Upper lobe of left lung (tissue), 6 donors: ENCODE results near the gene SFTA2. TPM values are rescaled to one million over a fixed set of nuclear protein-coding genes. Genes with fewer than 3 reads are reported as not detected.
A peak's percentile ranks its signal among the peaks of the same experiment; 100 is the strongest.
"Not testable (repeated sequence)": the region's sequence is repeated elsewhere in the genome, so short reads cannot be mapped to it uniquely, and the experiment has no call there.

Experiments
- ATAC-seq, 2 donors: fragments of 200-7000 bp; cut with Tn5 transposase; one replicate each; pipeline ENCODE4 v1.9.1; 2022; ENCODE audit warnings: mild to moderate bottlenecking in 2 of 2, moderate library complexity in 2 of 2; ENCODE audit not compliant: low FRiP score in 2 of 2
- DNase-seq, 2 donors: peaks; one replicate each; pipeline ENCODE4 v3.0.0-alpha.2; 2019 to 2020
- H3K27ac ChIP-seq, 4 donors: fragments of 200-600 bp; sonication (generic); one replicate each; pipeline ENCODE4 v1.5.1; 2016 to 2019
- H3K27me3 ChIP-seq, 4 donors: fragments of 200-600 bp; sonication (generic); one replicate each; pipeline ENCODE4 v1.5.1; 2017 to 2019
- H3K36me3 ChIP-seq, 4 donors: fragments of 200-600 bp; sonication (generic); one replicate each; pipeline ENCODE4 v1.5.1; 2016 to 2019
- H3K4me1 ChIP-seq, 4 donors: fragments of 200-600 bp; sonication (generic); one replicate each; pipeline ENCODE4 v1.5.1; 2018 to 2019
- H3K4me3 ChIP-seq, 4 donors: fragments of 200-600 bp; sonication (generic); one replicate each; pipeline ENCODE4 v1.5.1; 2017 to 2019; ENCODE audit warnings: mild to moderate bottlenecking in 2 of 4, moderate library complexity in 1 of 4
- H3K9me3 ChIP-seq, 4 donors: fragments of 200-600 bp; sonication (generic); one replicate each; pipeline ENCODE4 v1.5.1; 2018 to 2019
- EP300 ChIP-seq, 4 donors: sonication (generic); formaldehyde crosslinking; IDR thresholded peaks; one replicate each; pipeline ENCODE4 v1.5.1; 2017; ENCODE audit warnings: antibody characterized with exemption in 4 of 4, control low read depth in 2 of 4
- POLR2A ChIP-seq, 4 donors: fragments of 450-650 bp; IDR thresholded peaks; one replicate each; pipeline ENCODE4 v1.5.1; 2016 to 2017; ENCODE audit warnings: antibody characterized with exemption in 4 of 4, mild to moderate bottlenecking in 2 of 4
- POLR2AphosphoS5 ChIP-seq, 2 donors: sonication (generic); formaldehyde crosslinking; IDR thresholded peaks; one replicate each; pipeline ENCODE4 v1.5.1; 2017; ENCODE audit warnings: antibody characterized with exemption in 2 of 2
- WGBS, 2 donors: methylation state at CpG; one replicate each; pipeline ENCODE4 v1.1.5; 2017 to 2018; 5-methylcytosine and 5-hydroxymethylcytosine counted together
- total RNA-seq, 6 donors: library from RNA; depleted of rRNA in 4 of 6; stranded (reverse); fragments of >200 nt in 4 of 6; gene quantifications; one replicate each; pipeline versions ENCODE4 v1.1.0 to v1.2.1, GENCODE V29; 2016 to 2021
- TF ChIP-seq, protein P1 (sequence below), 6 experiments: fragments of 450-650 bp in 4 of 6; fragments of 200-600 bp in 2 of 6; sonication (generic) in 2 of 6; IDR thresholded peaks; one replicate each; pipeline ENCODE4 v1.5.1; 2016 to 2019; ENCODE audit warnings: antibody characterized with exemption in 6 of 6
- donor health status: DM: no; HTN: no; CAD: no; lungs with moderate emphysema.
- donor health status: DM: no; HTN: yes; CAD: no; lungs with severe emphysema.

The SFTA2 gene
- total RNA-seq, 6 donors from 2014 or later = 80.7 to 511 (median 229) TPM

DNA sequence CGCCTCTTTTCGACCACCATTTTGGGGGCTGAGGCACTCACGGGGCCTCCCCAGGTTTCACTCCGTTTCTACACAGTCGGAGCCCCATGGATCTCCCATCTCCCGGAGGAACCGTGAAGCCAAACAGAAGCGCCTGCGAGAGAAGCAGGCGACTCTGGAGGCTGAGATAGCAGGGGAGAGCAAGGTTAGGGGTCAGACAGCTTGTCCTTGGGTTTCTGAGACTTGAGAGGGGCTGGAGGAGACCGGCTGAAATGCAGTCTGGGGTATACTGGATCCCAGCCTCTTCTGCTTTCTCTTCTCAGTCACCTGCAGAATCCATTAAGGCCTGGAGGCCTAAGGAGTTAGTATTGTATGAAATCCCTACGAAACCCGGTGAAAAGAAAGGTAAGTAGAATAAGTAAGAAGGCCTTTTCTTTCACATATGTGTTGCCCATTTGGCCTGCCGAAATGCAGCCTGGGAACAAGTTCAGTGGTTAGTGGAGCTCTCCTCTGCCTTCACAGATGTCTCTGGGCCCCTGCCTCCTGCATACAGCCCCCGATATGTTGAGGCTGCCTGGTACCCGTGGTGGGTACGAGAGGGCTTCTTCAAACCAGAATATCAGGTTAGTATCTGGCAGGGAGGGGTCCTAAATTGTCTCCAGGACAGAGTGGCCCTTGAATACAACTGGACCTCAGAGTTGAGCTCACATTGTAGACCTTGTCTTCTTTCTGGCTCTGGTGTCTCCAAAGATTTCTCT, 16.9 kb downstream of the SFTA2 start:
- DNase-seq (no peak), ATAC-seq (no peak)
- WGBS, 2 donors = 46 to 47% methylated on average over 16 to 17 of the region's 17 CpGs
- peak overlapping the region in 3 of 4 donors; percentile 51 to 79 (median 68) for H3K4me3 ChIP-seq
- peak overlapping the region; percentile 86 to 94 (median 90) for H3K27ac ChIP-seq
- H3K9me3 ChIP-seq = no peaks in the 10 kb centered on the region
- TF ChIP-seq, protein P1, sequence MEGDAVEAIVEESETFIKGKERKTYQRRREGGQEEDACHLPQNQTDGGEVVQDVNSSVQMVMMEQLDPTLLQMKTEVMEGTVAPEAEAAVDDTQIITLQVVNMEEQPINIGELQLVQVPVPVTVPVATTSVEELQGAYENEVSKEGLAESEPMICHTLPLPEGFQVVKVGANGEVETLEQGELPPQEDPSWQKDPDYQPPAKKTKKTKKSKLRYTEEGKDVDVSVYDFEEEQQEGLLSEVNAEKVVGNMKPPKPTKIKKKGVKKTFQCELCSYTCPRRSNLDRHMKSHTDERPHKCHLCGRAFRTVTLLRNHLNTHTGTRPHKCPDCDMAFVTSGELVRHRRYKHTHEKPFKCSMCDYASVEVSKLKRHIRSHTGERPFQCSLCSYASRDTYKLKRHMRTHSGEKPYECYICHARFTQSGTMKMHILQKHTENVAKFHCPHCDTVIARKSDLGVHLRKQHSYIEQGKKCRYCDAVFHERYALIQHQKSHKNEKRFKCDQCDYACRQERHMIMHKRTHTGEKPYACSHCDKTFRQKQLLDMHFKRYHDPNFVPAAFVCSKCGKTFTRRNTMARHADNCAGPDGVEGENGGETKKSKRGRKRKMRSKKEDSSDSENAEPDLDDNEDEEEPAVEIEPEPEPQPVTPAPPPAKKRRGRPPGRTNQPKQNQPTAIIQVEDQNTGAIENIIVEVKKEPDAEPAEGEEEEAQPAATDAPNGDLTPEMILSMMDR (IDR thresholded peaks at IDR 0.05) = no peak
- TF ChIP-seq POLR2AphosphoS5 (IDR thresholded peaks at IDR 0.05) = no peak
- TF ChIP-seq EP300 (IDR thresholded peaks at IDR 0.05) = no peak
- TF ChIP-seq POLR2A (IDR thresholded peaks at IDR 0.05) = no peak
- no peaks in the 10 kb centered on the region for H3K27me3 ChIP-seq
- H3K36me3 ChIP-seq = peaks cover 13 to 57% (median 29%) of the 10 kb centered on the region in 4 donors
- H3K4me1 ChIP-seq = peaks cover 22 to 44% (median 28%) of the 10 kb centered on the region in 4 donors

DNA sequence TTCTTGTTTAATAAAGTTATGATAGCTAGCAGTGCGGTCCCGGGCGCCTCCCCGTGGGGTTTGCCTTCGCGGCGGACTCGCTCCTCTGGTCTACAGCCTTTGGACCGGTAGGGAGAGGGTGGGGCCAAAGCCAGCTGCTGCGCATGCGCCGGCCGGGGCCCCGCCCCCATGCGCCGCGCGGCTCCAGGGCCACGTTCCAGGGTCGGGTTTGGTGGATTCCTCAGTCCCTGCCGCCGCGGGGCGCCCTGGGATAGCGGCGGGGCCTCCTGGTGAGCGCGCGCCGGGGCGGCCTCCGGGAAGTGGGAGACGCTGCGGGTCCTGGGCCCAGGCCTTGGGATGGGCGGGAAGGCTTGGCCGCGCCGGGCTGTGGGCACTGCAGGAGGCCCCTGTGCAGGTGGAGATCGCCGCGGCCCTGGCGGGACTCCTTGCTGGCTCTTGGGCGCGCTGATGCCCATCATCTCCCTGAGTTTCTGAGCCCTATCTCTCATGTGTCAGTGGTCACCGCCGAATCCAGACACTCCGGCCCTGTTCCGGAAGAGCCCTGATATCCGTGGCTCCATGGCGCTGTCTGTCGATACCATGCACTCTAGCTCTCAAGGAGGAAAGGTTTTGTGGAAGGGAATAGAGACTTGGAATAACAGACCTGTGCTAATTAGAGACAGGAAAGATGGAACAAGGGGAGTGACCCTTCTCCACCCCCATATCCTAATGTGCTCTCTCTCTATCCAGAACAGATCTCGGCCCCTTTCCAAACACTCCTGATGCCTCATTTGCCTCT, 17.7 kb downstream of the SFTA2 start, which contains the start of gene VARS2:
Gene VARS2 (plus strand): TSS at position 163 of the 778 bp plus-strand sequence. CDS start 599 bp downstream, at position 762.
- Histone ChIP-seq H3K9me3 (no peaks in the 10 kb centered on the region), H3K27ac (peak within 1 kb of the TSS; percentile 86 to 94 (median 90)), H3K4me3 (peak within 1 kb of the TSS; percentile 51 to 79 (median 60)), H3K4me1 (peaks cover 22 to 44% (median 29%) of the 10 kb centered on the region in 4 donors), H3K27me3 (no peaks in the 10 kb centered on the region), H3K36me3 (peaks cover 11 to 54% (median 26%) of the 10 kb centered on the region in 4 donors)
- WGBS, 2 donors = 2 to 10% methylated on average over 9 to 26 of the region's 52 CpGs
- TF ChIP-seq, protein P1 (IDR thresholded peaks at IDR 0.05) = peak; percentile 22 to 83 (median 66)
- TF ChIP-seq POLR2A (IDR thresholded peaks at IDR 0.05) (peak in 3 of 4 donors; percentile 75 to 95 (median 78)), EP300 (IDR thresholded peaks at IDR 0.05) (peak in 1 of 4 donors; percentile 62), POLR2AphosphoS5 (IDR thresholded peaks at IDR 0.05) (peak; percentile 71 to 83)
- peak; percentile 94 to 99 for DNase-seq
- ATAC-seq = peak; percentile 95 to 97

DNA sequence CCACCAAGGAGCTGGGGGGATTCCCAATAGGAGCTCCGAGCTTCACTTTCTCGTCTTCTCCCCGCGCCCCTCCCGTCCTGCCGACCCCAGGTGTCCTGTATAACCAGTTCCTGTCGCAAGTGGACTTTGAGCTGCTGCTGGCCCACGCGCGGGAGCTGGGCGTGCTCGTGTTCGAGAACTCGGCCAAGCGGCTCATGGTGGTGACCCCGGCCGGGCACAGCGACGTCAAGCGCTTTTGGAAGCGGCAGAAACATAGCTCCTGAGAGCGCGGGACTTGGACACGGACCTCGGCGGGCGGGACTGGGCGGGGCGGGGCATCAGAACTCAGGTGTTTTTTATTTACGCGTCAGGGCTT, 18.3 kb downstream of the SFTA2 start:
- TF ChIP-seq POLR2AphosphoS5 (IDR thresholded peaks at IDR 0.05) (no peak), EP300 (IDR thresholded peaks at IDR 0.05) (no peak), POLR2A (IDR thresholded peaks at IDR 0.05) (no peak)
- TF ChIP-seq, protein P1 (IDR thresholded peaks at IDR 0.05) = no peak
- Histone ChIP-seq H3K27ac (peak overlapping the region; percentile 86 to 94 (median 90)), H3K9me3 (no peaks in the 10 kb centered on the region), H3K27me3 (no peaks in the 10 kb centered on the region), H3K36me3 (peaks cover 11 to 48% (median 23%) of the 10 kb centered on the region in 4 donors), H3K4me3 (peak overlapping the region in 3 of 4 donors; percentile 51 to 79 (median 68)), H3K4me1 (peaks cover 26 to 49% (median 35%) of the 10 kb centered on the region in 4 donors)
- WGBS, 2 donors = 15 to 65% methylated on average over 6 to 31 of the region's 31 CpGs
- DNase-seq = no peak
- peak in 1 of 2 donors; percentile 62 for ATAC-seq

DNA sequence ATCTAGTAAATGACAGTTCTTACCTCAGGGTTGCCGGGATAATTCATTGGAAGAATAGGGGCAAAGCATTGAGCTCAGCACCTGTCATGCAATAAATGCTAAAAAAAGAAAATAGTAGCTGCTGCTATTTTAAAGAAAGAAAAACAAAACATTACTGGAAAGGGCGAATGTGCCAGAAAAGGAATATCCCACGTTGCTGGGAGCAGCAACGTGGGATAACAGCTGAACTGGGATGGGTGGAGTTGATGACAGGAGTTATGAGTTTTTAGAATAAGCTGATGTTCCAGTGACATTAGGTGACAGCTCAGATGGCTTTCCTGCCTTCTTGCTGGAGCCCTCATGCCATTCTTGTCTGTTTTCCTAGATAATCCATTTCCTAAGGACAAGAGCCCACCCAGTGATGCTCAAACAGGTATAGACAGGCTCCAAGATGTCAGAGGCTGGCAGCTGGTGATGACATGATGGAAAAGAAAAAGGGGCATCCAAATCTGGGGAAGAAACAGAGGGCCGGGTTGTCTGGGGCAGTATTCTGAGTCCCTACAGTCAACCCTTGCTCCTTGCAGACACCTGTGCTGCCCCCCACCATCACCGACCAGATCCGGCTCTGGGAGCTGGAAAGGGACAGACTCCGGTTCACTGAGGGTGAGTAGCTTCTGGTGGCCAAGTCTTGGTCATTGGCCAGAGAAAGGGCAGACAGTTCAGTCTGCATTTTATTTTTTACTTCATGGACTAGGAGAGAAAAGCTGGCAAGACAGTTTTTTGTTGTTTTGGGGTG, 19.0 kb downstream of the SFTA2 start:
- Histone ChIP-seq H3K9me3 (no peaks in the 10 kb centered on the region), H3K27me3 (no peaks in the 10 kb centered on the region), H3K27ac (peak overlapping the region; percentile 86 to 94 (median 90)), H3K4me3 (peak overlapping the region in 2 of 4 donors; percentile 68 to 79), H3K4me1 (peaks cover 30 to 53% (median 37%) of the 10 kb centered on the region in 4 donors), H3K36me3 (peaks cover 11 to 41% (median 23%) of the 10 kb centered on the region in 4 donors)
- TF ChIP-seq EP300 (IDR thresholded peaks at IDR 0.05) (no peak), POLR2A (IDR thresholded peaks at IDR 0.05) (no peak), POLR2AphosphoS5 (IDR thresholded peaks at IDR 0.05) (no peak)
- TF ChIP-seq, protein P1 (IDR thresholded peaks at IDR 0.05) = no peak
- no peak for ATAC-seq
- WGBS, 2 donors = 85 to 87% methylated on average over 8 of the region's 8 CpGs
- DNase-seq = no peak

DNA sequence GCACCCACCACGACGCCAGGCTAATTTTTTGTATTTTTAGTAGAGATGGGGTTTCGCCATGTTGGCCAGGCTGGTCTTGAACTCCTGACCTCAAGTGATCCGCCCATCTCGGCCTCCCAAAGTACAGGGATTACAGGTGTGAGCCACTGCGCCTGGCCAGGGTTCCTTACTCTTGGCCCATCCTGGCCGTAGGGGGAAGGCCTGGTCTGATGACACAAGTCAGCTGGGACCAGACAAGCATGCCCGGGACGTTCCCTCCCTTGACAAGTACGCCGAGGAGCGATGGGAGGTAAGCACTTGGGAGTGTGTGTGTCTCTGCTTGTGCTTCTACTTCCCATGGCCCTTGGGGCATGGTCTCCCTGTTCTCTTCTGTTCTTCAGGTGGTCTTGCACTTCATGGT, 21.5 kb downstream of the SFTA2 start:
- not testable (repeated sequence) for H3K4me3 ChIP-seq, H3K9me3 ChIP-seq
- 89 to 96% methylated on average over 5 to 9 of the region's 12 CpGs for WGBS, 2 donors

More for the DNA sequence above, 21.5 kb downstream of the SFTA2 start:
- Histone ChIP-seq H3K36me3 (peaks cover 11 to 31% (median 21%) of the 10 kb centered on the region in 4 donors), H3K4me1 (peaks cover 21 to 37% (median 27%) of the 10 kb centered on the region in 4 donors)
- not testable (repeated sequence) for H3K27ac ChIP-seq, ATAC-seq, H3K27me3 ChIP-seq, DNase-seq
